ENCODE measurements around the gene EMID1. TPM values are rescaled to one million over a fixed set of nuclear protein-coding genes. Genes with fewer than 3 reads are reported as not detected.

EMID1 gene
- total RNA-seq, 1 experiment from 2014 or later = 5.4 TPM

GRCh38 chr22:29257751-29258181 lies 52.1 kb downstream of the EMID1 start:
- H3K79me2 ChIP-seq (ENCODE audit: insufficient read depth, low read length) = no peaks in the 10 kb centered on the region
- H3K27ac ChIP-seq (ENCODE audit: insufficient read length, low read depth, low read length) = no peak overlapping the region
- no peak overlapping the region for H2BK120ac ChIP-seq (ENCODE audit: low read depth, low read length, poor library complexity, severe bottlenecking)
- Mint-ChIP-seq H3K27me3 (ENCODE audit: low read depth) (0 out of 2 replicates have a peak, but pooled peaks cover 1% of the 10 kb centered on the region), H3K36me3 (ENCODE audit: insufficient read depth in 1 of 3, low read depth in 3 of 3) (peaks cover 3 to 12% (median 4%) of the 10 kb centered on the region in 3 experiments; a peak in 5 of 7 replicates), H3K27ac (no peak overlapping the region), H3K9me3 (no peaks in the 10 kb centered on the region), H3K4me1 (peaks cover 0 to 7% of the 10 kb centered on the region in 2 experiments; a peak in 2 of 4 replicates), H3K4me3 (no peak overlapping the region)
- H4K91ac ChIP-seq (ENCODE audit: insufficient read length, low read depth, low read length) = no peak overlapping the region
- no peaks in the 10 kb centered on the region for H3K23me2 ChIP-seq (ENCODE audit: insufficient read length, low read depth, low read length, poor library complexity, severe bottlenecking)
- no peaks in the 10 kb centered on the region for H3K27me3 ChIP-seq (ENCODE audit: insufficient read depth, low read length)
- no peaks in the 10 kb centered on the region for H3K4me1 ChIP-seq (ENCODE audit: insufficient read depth, low read length)
- H2BK15ac ChIP-seq (ENCODE audit: low read depth, low read length) = no peak overlapping the region
- H4K20me1 ChIP-seq (ENCODE audit: control insufficient read depth, insufficient read depth, insufficient read length) = no peaks in the 10 kb centered on the region
- no peak overlapping the region for H3K4ac ChIP-seq (ENCODE audit: low read depth, low read length)
- no peak overlapping the region for H2BK12ac ChIP-seq (ENCODE audit: insufficient read length, low read depth, low read length)
- no peak overlapping the region for H2BK20ac ChIP-seq (ENCODE audit: low read depth, low read length, poor library complexity, severe bottlenecking)
- H2BK5ac ChIP-seq (ENCODE audit: insufficient read length, low read length) = no peak overlapping the region
- TF ChIP-seq, protein P1, sequence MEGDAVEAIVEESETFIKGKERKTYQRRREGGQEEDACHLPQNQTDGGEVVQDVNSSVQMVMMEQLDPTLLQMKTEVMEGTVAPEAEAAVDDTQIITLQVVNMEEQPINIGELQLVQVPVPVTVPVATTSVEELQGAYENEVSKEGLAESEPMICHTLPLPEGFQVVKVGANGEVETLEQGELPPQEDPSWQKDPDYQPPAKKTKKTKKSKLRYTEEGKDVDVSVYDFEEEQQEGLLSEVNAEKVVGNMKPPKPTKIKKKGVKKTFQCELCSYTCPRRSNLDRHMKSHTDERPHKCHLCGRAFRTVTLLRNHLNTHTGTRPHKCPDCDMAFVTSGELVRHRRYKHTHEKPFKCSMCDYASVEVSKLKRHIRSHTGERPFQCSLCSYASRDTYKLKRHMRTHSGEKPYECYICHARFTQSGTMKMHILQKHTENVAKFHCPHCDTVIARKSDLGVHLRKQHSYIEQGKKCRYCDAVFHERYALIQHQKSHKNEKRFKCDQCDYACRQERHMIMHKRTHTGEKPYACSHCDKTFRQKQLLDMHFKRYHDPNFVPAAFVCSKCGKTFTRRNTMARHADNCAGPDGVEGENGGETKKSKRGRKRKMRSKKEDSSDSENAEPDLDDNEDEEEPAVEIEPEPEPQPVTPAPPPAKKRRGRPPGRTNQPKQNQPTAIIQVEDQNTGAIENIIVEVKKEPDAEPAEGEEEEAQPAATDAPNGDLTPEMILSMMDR (conservative IDR thresholded peaks at IDR 0.05) = no peak
- DNase-seq = no peak
- no peak overlapping the region for H4K8ac ChIP-seq (replicated peaks; ENCODE audit: insufficient read length, low read depth, low read length)
- H3K23ac ChIP-seq (ENCODE audit: insufficient read length, low read depth, low read length) = no peak overlapping the region
- H3K4me2 ChIP-seq (ENCODE audit: insufficient read depth, insufficient read length, low read length) = no peak overlapping the region
- no peak overlapping the region for H3K18ac ChIP-seq (ENCODE audit: insufficient read length, low read depth, low read length)
- no peak overlapping the region for H4K5ac ChIP-seq (ENCODE audit: insufficient read length, low read depth, low read length)
- no CpG with 5 or more reads among the region's 8 CpGs for WGBS (ENCODE audit: extremely low coverage, insufficient read length, low lambda C conversion rate)
- no peaks in the 10 kb centered on the region for H3K79me1 ChIP-seq (ENCODE audit: insufficient read depth, low read depth, low read length, poor library complexity, severe bottlenecking)
- no peak overlapping the region for H3K56ac ChIP-seq (ENCODE audit: insufficient read length, low read depth, low read length)
- no peak overlapping the region for H2AFZ ChIP-seq (ENCODE audit: low read length)
- no peak overlapping the region for H3K14ac ChIP-seq (ENCODE audit: insufficient read depth, low read length)
- H3K9ac ChIP-seq (ENCODE audit: extremely low read depth, insufficient read length, low read length) = no peak overlapping the region
- H3T11ph ChIP-seq (ENCODE audit: low read length) = no peak overlapping the region
- H2AK5ac ChIP-seq (ENCODE audit: insufficient read length, low read length) = no peak overlapping the region
- no peaks in the 10 kb centered on the region for H3K9me3 ChIP-seq (ENCODE audit: control insufficient read depth, low read depth, low read length)

Measured in H9 (cell line).